ENCODE results near the gene IL17RE.
"Not testable (repeated sequence)": the region's sequence is repeated elsewhere in the genome, so short reads cannot be mapped to it uniquely, and the experiment has no call there.

The IL17RE gene

GRCh38 chr3:9896755-9897407 lies 5.8 kb upstream of the IL17RE start:
- not testable (repeated sequence) for H3K4me1 ChIP-seq (ENCODE audit: insufficient read depth, low read length); H3K9ac ChIP-seq (ENCODE audit: low read depth, low read length); H3K9me3 ChIP-seq (ENCODE audit: insufficient read depth, low read depth, low read length); H3K4me3 ChIP-seq (ENCODE audit: low read length); H3K27ac ChIP-seq (ENCODE audit: low read depth, low read length); H3K27me3 ChIP-seq (ENCODE audit: insufficient read depth, low read length)
- H3K36me3 ChIP-seq (ENCODE audit: insufficient read depth, low read length), result peaks cover 24% of the 10 kb centered on the region
- whole genome bisulfite sequencing, result 97% methylated on average over 10 of the region's 10 CpGs

DNA sequence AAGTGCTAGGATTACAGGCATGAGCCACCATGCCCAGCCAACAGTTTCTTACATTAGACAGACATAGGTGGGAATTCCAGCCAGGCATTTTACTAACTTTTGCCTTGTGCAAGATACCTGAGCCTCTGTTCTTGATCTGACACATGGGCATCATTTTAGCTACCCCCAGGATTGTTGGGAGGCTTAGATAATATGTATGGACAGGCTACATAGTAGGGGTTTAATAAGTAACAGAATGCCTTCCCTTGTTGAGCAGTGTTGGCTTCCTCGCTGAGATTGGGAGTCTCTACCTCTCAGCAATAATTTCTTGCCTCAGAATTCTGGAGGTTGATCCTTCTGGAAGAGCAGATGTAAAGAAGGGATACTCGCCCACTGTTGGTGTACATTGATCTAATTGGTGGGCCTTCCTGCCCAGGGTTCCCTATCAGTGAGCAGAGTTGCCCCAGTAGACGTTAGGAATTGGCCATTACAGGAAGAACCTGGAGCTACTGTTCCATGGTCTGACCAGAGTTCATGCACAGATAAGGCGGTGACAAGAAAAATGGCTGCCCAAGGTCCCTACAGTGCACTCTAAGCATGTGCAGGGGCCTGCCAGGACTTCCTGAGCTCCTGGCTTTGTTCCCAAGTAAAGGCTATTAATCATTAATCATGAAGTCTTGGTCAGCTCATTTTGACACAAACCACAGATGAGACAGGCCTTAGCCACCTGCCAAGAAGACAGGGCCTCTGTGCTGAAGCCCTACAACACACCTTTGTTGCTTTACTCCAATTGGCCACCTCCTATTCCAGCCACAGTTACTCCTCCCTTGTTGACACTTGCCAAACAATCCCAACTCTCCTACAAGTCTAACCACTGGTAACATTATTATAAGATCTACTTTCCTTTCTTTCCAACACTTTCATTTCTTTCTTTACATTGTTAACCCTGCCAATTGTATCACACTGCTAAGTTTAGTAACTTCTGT lies 5.0 kb upstream of the IL17RE start:
- Histone ChIP-seq H3K4me3 (ENCODE audit: low read length) (no peak overlapping the region), H3K27ac (ENCODE audit: low read depth, low read length) (no peak overlapping the region), H3K9me3 (ENCODE audit: insufficient read depth, low read depth, low read length) (no peaks in the 10 kb centered on the region), H3K27me3 (ENCODE audit: insufficient read depth, low read length) (no peaks in the 10 kb centered on the region), H3K4me1 (ENCODE audit: insufficient read depth, low read length) (peaks cover 7% of the 10 kb centered on the region), H3K36me3 (ENCODE audit: insufficient read depth, low read length) (peaks cover 19% of the 10 kb centered on the region), H3K9ac (ENCODE audit: low read depth, low read length) (no peak overlapping the region)
- WGBS, result 79% methylated on average over 4 of the region's 4 CpGs

DNA sequence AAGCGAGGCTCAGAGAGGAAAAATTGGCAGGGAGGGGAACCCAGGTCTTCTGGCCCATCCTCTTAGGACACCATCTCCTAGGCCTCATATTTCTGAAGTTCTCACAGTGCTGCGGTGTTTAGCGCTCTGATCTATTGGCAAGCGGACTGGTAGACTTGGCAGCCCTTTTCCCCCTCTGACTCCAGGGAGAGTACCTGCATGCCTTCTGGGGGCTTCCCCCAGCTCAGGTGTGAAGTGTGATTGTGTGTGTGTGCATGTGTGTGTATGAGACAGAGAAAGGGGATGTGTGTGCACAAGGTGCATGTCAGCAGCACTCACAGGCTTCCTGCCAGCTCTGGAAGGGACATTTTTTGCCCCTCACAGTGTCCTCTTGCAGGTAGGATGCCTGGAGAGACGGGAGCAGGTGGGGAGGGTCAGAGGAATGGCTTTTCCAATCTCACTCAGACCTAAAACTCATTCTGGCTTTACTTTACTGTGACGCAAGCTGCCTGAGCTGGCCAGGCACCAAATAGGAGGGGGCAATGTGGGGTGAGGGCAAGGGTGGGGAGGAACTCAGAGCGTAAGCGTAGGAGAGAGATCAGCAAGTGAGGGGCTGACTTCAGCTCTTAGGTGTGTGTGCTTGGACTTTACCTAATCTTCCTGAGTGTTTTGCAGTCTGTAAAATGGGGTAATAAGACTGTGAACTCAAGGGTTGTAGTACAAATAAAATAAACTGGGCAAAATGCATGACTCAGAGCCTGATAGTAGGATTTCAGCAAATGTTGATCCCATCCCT lies 4.0 kb upstream of the IL17RE start:
- WGBS, result 86% methylated on average over 7 of the region's 8 CpGs
- Histone ChIP-seq H3K27me3 (ENCODE audit: insufficient read depth, low read length) (no peaks in the 10 kb centered on the region), H3K27ac (ENCODE audit: low read depth, low read length) (no peak overlapping the region), H3K4me1 (ENCODE audit: insufficient read depth, low read length) (peaks cover 16% of the 10 kb centered on the region), H3K4me3 (ENCODE audit: low read length) (no peak overlapping the region), H3K9me3 (ENCODE audit: insufficient read depth, low read depth, low read length) (no peaks in the 10 kb centered on the region), H3K36me3 (ENCODE audit: insufficient read depth, low read length) (peaks cover 9% of the 10 kb centered on the region), H3K9ac (ENCODE audit: low read depth, low read length) (no peak overlapping the region)

- WGBS, result 74% methylated on average over 3 of the region's 3 CpGs
- H3K36me3 ChIP-seq (ENCODE audit: insufficient read depth, low read length), result peaks cover 3% of the 10 kb centered on the region; the same call in 1 of the 2 replicates
- H3K9ac ChIP-seq (ENCODE audit: low read depth, low read length), result no peak overlapping the region
Observed at GRCh38 chr3:9899289-9899791, 3.3 kb upstream of the IL17RE start.

DNA sequence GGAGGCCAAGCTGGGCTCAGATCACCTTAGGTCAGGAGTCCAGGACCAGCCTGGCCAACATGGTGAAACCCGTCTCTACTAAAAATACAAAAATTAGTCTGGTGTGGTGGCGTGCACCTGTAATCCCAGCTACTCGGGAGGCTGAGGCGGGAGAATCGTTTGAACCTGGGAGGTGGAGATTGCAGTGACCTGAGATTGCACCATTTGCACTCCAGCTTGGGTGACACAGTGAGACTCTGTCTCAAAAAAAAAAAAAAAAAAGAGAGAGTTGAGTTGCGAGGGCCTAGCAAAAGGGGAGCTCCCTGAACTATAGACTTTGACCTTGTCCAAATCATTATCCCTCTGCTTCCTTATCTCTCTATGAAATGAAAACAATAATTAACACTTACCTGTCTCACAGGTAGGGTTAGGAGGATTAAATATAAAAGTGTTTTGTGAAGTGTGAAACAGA lies 1.7 kb upstream of the IL17RE start:
- 90% methylated on average over 5 of the region's 6 CpGs for WGBS
- H3K36me3 ChIP-seq (ENCODE audit: insufficient read depth, low read length); H3K27ac ChIP-seq (ENCODE audit: low read depth, low read length); H3K9ac ChIP-seq (ENCODE audit: low read depth, low read length); H3K4me3 ChIP-seq (ENCODE audit: low read length); H3K9me3 ChIP-seq (ENCODE audit: insufficient read depth, low read depth, low read length); H3K27me3 ChIP-seq (ENCODE audit: insufficient read depth, low read length): not testable (repeated sequence)
- H3K4me1 ChIP-seq (ENCODE audit: insufficient read depth, low read length), result peaks cover 16% of the 10 kb centered on the region

More at GRCh38 chr3:9899289-9899791, 3.3 kb upstream of the IL17RE start:
- H3K4me1 ChIP-seq (ENCODE audit: insufficient read depth, low read length), result peaks cover 16% of the 10 kb centered on the region
- no peaks in the 10 kb centered on the region for H3K9me3 ChIP-seq (ENCODE audit: insufficient read depth, low read depth, low read length)
- H3K27ac ChIP-seq (ENCODE audit: low read depth, low read length), result no peak overlapping the region
- H3K4me3 ChIP-seq (ENCODE audit: low read length), result no peak overlapping the region
- no peaks in the 10 kb centered on the region for H3K27me3 ChIP-seq (ENCODE audit: insufficient read depth, low read length)

DNA sequence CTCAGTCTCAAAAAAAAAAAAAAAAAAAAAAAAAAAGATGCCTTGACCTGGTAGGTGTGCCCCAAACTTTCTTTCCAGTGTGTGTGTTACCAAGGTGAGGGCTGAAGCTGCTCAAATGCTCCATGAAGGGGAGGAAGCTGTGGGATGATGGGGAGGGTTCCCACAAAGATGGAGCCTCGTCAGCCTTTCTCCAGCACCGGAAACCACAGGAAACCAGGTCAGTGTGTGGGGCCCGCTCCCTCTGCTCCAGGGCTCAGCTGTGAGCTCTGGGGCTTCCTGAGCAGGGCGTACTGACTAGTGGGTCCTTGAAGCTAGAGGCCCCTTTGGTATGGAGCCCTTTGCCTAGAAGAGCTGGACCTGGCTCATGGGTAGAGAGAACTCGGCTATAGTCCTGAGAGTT lies 681 bp upstream of the IL17RE start:
- Histone ChIP-seq H3K9ac (ENCODE audit: low read depth, low read length) (no peak overlapping the region), H3K36me3 (ENCODE audit: insufficient read depth, low read length) (no peaks in the 10 kb centered on the region), H3K4me3 (ENCODE audit: low read length) (no peak overlapping the region), H3K27ac (ENCODE audit: low read depth, low read length) (no peak overlapping the region), H3K4me1 (ENCODE audit: insufficient read depth, low read length) (peaks cover 16% of the 10 kb centered on the region), H3K9me3 (ENCODE audit: insufficient read depth, low read depth, low read length) (no peaks in the 10 kb centered on the region), H3K27me3 (ENCODE audit: insufficient read depth, low read length) (no peaks in the 10 kb centered on the region)
- 89% methylated on average over 5 of the region's 5 CpGs for WGBS

- no peaks in the 10 kb centered on the region for H3K9me3 ChIP-seq (ENCODE audit: insufficient read depth, low read depth, low read length)
- peak overlapping the region; percentile 24; the same call in 1 of the 2 replicates for H3K4me3 ChIP-seq (ENCODE audit: low read length)
- H3K27ac ChIP-seq (ENCODE audit: low read depth, low read length), result no peak overlapping the region
- H3K9ac ChIP-seq (ENCODE audit: low read depth, low read length), result no peak overlapping the region
- whole genome bisulfite sequencing, result 59% methylated on average over 4 of the region's 4 CpGs
- no peaks in the 10 kb centered on the region for H3K27me3 ChIP-seq (ENCODE audit: insufficient read depth, low read length)
- H3K36me3 ChIP-seq (ENCODE audit: insufficient read depth, low read length), result no peaks in the 10 kb centered on the region
- peaks cover 16% of the 10 kb centered on the region for H3K4me1 ChIP-seq (ENCODE audit: insufficient read depth, low read length)
Observed at GRCh38 chr3:9903238-9903624, 583 bp downstream of the IL17RE start.

- WGBS, result 94% methylated on average over 3 of the region's 4 CpGs
- H3K9ac ChIP-seq (ENCODE audit: low read depth, low read length), result no peak overlapping the region
- peaks cover 16% of the 10 kb centered on the region for H3K4me1 ChIP-seq (ENCODE audit: insufficient read depth, low read length)
- H3K4me3 ChIP-seq (ENCODE audit: low read length), result no peak overlapping the region
- H3K9me3 ChIP-seq (ENCODE audit: insufficient read depth, low read depth, low read length), result no peaks in the 10 kb centered on the region
- H3K36me3 ChIP-seq (ENCODE audit: insufficient read depth, low read length), result no peaks in the 10 kb centered on the region
- no peaks in the 10 kb centered on the region for H3K27me3 ChIP-seq (ENCODE audit: insufficient read depth, low read length)
- H3K27ac ChIP-seq (ENCODE audit: low read depth, low read length), result no peak overlapping the region
Observed at GRCh38 chr3:9903904-9904303, 1.3 kb downstream of the IL17RE start.

- no peaks in the 10 kb centered on the region for H3K9me3 ChIP-seq (ENCODE audit: insufficient read depth, low read depth, low read length)
- WGBS, result 96% methylated on average over 5 of the region's 5 CpGs
- H3K27ac ChIP-seq (ENCODE audit: low read depth, low read length), result no peak overlapping the region
- H3K4me3 ChIP-seq (ENCODE audit: low read length), result no peak overlapping the region
- H3K27me3 ChIP-seq (ENCODE audit: insufficient read depth, low read length), result no peaks in the 10 kb centered on the region
- no peaks in the 10 kb centered on the region for H3K36me3 ChIP-seq (ENCODE audit: insufficient read depth, low read length)
- H3K4me1 ChIP-seq (ENCODE audit: insufficient read depth, low read length), result peaks cover 16% of the 10 kb centered on the region
- no peak overlapping the region for H3K9ac ChIP-seq (ENCODE audit: low read depth, low read length)
Observed at GRCh38 chr3:9906480-9906879, 3.8 kb downstream of the IL17RE start.

- no peak overlapping the region for H3K4me3 ChIP-seq (ENCODE audit: low read length)
- H3K4me1 ChIP-seq (ENCODE audit: insufficient read depth, low read length), result peaks cover 3% of the 10 kb centered on the region; the same call in 1 of the 2 replicates
- no peaks in the 10 kb centered on the region for H3K36me3 ChIP-seq (ENCODE audit: insufficient read depth, low read length)
- no peaks in the 10 kb centered on the region for H3K27me3 ChIP-seq (ENCODE audit: insufficient read depth, low read length)
- WGBS, result 92% methylated on average over 3 of the region's 3 CpGs
- no peaks in the 10 kb centered on the region for H3K9me3 ChIP-seq (ENCODE audit: insufficient read depth, low read depth, low read length)
- no peak overlapping the region for H3K9ac ChIP-seq (ENCODE audit: low read depth, low read length)
- H3K27ac ChIP-seq (ENCODE audit: low read depth, low read length), result no peak overlapping the region
Observed at GRCh38 chr3:9908286-9908685, 5.6 kb downstream of the IL17RE start.
